Peyer's patch (tissue), 4 donors: ENCODE data around the gene NTRK2. TPM values are rescaled to one million over a fixed set of nuclear protein-coding genes. Genes with fewer than 3 reads are reported as not detected.

Source experiments
- DNase-seq, 3 donors: peaks; one replicate each; pipeline ENCODE4 v3.0.0-alpha.2; 2017 to 2019
- H3K27ac ChIP-seq, 4 donors: fragments of 200-600 bp; sonication (generic); one replicate each; pipeline ENCODE4 v1.5.1; 2016 to 2019
- H3K27me3 ChIP-seq, 2 donors: fragments of 200-600 bp; sonication (generic); one replicate each; pipeline ENCODE4 v1.5.1; 2019
- H3K36me3 ChIP-seq, 3 donors: fragments of 200-600 bp; sonication (generic); one replicate each; pipeline ENCODE4 v1.5.1; 2016 to 2019
- H3K4me1 ChIP-seq, 4 donors: fragments of 200-600 bp; sonication (generic); one replicate each; pipeline ENCODE4 v1.5.1; 2016 to 2019
- H3K4me3 ChIP-seq, 4 donors: fragments of 200-600 bp; sonication (generic); 1 replicate in 3 of 4; 2 replicates in 1 of 4; pipeline ENCODE4 v1.5.1; 2016 to 2019; ENCODE audit warnings: mild to moderate bottlenecking in 1 of 4
- H3K9me3 ChIP-seq, 4 donors: fragments of 200-600 bp; sonication (generic); one replicate each; pipeline ENCODE4 v1.5.1; 2016 to 2019; ENCODE audit warnings: mild to moderate bottlenecking in 1 of 4
- POLR2A ChIP-seq, 2 donors: fragments of 450-650 bp; IDR thresholded peaks; one replicate each; pipeline ENCODE4 v1.5.1; 2017; ENCODE audit warnings: antibody characterized with exemption in 2 of 2, mild to moderate bottlenecking in 2 of 2, moderate library complexity in 2 of 2
- total RNA-seq, 4 donors: library from RNA; depleted of rRNA; stranded (reverse); fragments of >200 nt; gene quantifications; one replicate each; pipeline ENCODE4 v1.1.0, GENCODE V29; 2016
- TF ChIP-seq, protein P1 (sequence below), 6 experiments: fragments of 450-650 bp in 4 of 6; fragments of 200-600 bp in 2 of 6; sonication (generic) in 1 of 6; IDR thresholded peaks; one replicate each; pipeline ENCODE4 v1.5.1; 2017 to 2019; ENCODE audit warnings: antibody characterized with exemption in 6 of 6, mild to moderate bottlenecking in 3 of 6, moderate library complexity in 1 of 6

The NTRK2 gene
- total RNA-seq, 4 donors from 2014 or later: 0.35 to 1.7 (median 0.84) TPM

DNA sequence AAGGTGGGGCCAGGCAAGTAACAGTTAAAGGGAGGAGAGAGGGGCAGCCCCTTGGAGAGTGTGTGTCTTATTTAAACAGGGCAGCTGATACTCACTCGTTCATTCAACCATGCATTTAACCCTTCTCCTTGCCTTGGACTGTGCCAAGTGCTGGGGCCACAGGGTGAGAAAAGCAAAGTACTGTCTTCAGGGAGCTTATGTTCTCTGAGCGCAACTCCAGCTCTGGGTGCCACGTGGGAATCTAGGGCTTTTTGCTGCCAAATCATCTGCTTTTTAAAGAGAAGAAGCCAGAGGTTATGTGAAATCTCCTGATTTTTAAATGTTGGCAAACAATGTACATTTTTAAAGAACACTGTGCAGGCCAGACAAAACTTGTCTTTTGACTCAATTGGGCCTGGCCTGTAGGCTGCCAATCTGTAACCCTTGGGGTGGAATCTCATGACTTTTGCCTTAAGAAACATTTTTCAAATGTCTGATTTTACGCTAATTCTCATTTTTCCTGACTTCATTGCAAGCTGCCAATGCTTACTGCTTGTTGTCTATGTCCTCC, 157.8 kb downstream of the NTRK2 start:
- Histone ChIP-seq H3K9me3 (no peaks in the 10 kb centered on the region), H3K4me3 (no peak overlapping the region), H3K27me3 (no peaks in the 10 kb centered on the region), H3K4me1 (no peaks in the 10 kb centered on the region), H3K36me3 (no peaks in the 10 kb centered on the region), H3K27ac (no peak overlapping the region)
- no peak for DNase-seq
- TF ChIP-seq POLR2A (IDR thresholded peaks at IDR 0.05): no peak
- TF ChIP-seq, protein P1, sequence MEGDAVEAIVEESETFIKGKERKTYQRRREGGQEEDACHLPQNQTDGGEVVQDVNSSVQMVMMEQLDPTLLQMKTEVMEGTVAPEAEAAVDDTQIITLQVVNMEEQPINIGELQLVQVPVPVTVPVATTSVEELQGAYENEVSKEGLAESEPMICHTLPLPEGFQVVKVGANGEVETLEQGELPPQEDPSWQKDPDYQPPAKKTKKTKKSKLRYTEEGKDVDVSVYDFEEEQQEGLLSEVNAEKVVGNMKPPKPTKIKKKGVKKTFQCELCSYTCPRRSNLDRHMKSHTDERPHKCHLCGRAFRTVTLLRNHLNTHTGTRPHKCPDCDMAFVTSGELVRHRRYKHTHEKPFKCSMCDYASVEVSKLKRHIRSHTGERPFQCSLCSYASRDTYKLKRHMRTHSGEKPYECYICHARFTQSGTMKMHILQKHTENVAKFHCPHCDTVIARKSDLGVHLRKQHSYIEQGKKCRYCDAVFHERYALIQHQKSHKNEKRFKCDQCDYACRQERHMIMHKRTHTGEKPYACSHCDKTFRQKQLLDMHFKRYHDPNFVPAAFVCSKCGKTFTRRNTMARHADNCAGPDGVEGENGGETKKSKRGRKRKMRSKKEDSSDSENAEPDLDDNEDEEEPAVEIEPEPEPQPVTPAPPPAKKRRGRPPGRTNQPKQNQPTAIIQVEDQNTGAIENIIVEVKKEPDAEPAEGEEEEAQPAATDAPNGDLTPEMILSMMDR (IDR thresholded peaks at IDR 0.05): no peak

DNA sequence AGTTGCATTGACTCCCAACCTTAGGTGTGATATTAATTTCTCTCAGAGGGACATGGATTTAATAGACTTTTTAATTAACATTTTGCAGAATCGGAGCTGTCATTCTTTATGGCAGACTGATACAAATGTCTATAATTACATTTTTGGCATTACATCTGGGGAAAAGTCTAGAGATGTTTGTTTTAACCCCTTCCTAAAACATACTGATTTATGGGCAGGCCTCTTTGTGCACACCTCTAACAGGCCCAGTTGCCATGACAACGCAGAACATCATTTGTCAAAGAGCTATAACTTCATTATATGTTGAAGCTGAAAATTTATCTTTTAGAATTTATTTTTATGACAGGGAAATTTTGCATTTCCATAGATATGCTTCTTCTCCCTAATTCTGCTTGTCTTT, 158.5 kb downstream of the NTRK2 start:
- H3K4me3 ChIP-seq: no peak overlapping the region
- no peaks in the 10 kb centered on the region for H3K36me3 ChIP-seq
- H3K27ac ChIP-seq: no peak overlapping the region
- no peak for TF ChIP-seq POLR2A (IDR thresholded peaks at IDR 0.05)
- TF ChIP-seq, protein P1 (IDR thresholded peaks at IDR 0.05): no peak
- no peaks in the 10 kb centered on the region for H3K9me3 ChIP-seq
- no peak for DNase-seq
- H3K4me1 ChIP-seq: no peaks in the 10 kb centered on the region
- no peaks in the 10 kb centered on the region for H3K27me3 ChIP-seq

DNA sequence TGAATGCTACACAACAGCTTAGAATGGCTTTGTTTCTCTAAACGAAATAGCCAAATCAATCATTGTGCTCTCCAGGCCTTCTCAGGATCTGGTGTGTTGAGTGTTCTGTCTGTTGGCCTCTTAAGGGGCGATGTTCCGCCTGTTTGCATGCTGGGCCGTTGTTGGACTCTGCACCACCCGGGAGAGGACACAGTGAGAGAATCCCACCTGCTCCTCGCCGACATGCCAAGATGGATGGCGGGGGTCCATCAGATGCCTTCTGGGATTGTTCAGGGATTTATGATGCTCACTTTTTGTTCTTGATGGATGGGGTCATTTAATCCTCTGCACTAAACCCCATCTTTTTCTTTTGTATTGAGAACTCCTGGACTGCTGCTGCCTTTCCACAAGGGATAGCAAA, 159.9 kb downstream of the NTRK2 start:
- Histone ChIP-seq H3K27me3 (no peaks in the 10 kb centered on the region), H3K4me1 (no peaks in the 10 kb centered on the region), H3K4me3 (no peak overlapping the region), H3K9me3 (no peaks in the 10 kb centered on the region), H3K27ac (no peak overlapping the region), H3K36me3 (no peaks in the 10 kb centered on the region)
- no peak for TF ChIP-seq POLR2A (IDR thresholded peaks at IDR 0.05)
- TF ChIP-seq, protein P1 (IDR thresholded peaks at IDR 0.05): no peak
- no peak for DNase-seq

DNA sequence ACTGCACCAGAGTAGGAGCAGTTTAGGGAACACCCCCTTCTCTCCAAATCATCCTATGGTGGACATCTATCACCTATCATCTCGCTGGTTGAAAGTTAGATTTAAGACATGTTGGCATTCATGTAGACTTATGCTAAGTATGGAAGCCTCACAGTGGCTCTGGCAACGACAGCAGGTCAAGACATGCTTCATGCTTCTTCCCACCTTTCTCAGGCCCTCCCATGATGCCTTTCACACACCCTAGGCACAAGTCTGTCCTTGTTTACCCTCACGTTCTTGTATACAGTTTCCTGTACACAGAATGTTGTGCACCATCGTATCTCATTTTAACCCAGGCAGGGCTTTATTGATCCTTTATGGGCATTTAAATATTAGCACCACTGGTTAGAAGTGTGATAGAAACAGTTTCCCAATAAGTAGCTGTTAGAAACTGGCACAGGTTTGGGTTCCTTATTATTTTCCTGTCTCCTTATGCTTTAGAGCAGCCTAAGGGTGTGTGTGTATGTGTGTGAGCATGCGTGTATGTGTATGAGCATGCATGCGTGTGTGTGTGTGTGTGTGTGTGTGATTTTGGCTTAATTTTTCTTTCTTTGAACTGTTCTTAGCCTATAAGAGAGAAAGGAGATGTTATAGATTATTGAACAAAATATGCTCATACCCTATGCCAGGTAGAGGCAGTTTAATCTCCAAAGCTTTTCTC, 160.6 kb downstream of the NTRK2 start:
- H3K36me3 ChIP-seq: no peaks in the 10 kb centered on the region
- H3K4me1 ChIP-seq: no peaks in the 10 kb centered on the region
- H3K27me3 ChIP-seq: no peaks in the 10 kb centered on the region
- no peak overlapping the region for H3K4me3 ChIP-seq
- no peak overlapping the region for H3K27ac ChIP-seq
- no peak for DNase-seq
- H3K9me3 ChIP-seq: no peaks in the 10 kb centered on the region
- TF ChIP-seq, protein P1 (IDR thresholded peaks at IDR 0.05): no peak

DNA sequence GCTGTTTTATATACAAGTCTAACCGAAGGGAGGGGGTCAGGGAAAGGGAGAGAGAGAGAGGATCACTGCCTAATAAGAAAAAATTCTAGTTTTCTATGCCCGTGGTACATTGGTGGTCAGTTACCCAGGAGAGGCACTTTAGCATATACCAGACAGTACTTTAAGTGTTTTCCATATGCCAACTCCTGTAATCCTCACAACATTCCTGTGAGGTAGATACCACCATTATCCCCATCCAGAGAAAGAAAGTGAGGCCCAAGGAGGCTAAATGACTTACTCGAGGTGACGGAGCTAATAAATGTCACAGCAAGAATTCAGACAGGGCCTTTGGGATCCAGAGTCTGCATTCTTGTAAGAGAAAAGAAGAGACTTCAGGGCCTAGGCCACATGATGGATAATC, 161.8 kb downstream of the NTRK2 start:
- Histone ChIP-seq H3K4me1 (no peaks in the 10 kb centered on the region), H3K27me3 (no peaks in the 10 kb centered on the region), H3K9me3 (no peaks in the 10 kb centered on the region), H3K4me3 (no peak overlapping the region), H3K36me3 (no peaks in the 10 kb centered on the region), H3K27ac (no peak overlapping the region)
- TF ChIP-seq POLR2A (IDR thresholded peaks at IDR 0.05): no peak
- TF ChIP-seq, protein P1 (IDR thresholded peaks at IDR 0.05): no peak
- DNase-seq: no peak
